CD14-positive monocyte (primary cell): ENCODE results near the gene CYB5RL. TPM values are rescaled to one million over a fixed set of nuclear protein-coding genes. Genes with fewer than 3 reads are reported as not detected.

ENCODE experiments used
- DNase-seq, 3 donors: peaks; one replicate each; pipeline ENCODE4 v3.0.0-alpha.2; 2011 to 2022
- H2AFZ ChIP-seq: 2 replicates; pipeline ENCODE4 v1.6.0; 2012; ENCODE audit warnings: mild to moderate bottlenecking, low read depth, low read length, inconsistent platforms; ENCODE audit not compliant: insufficient read depth, poor library complexity, severe bottlenecking
- H3K27ac ChIP-seq, 2 donors: 1 replicate in 1 of 2; 2 replicates in 1 of 2; pipeline ENCODE4 v1.5.1; 2012 to 2013; ENCODE audit warnings: low read length in 2 of 2, control low read depth in 1 of 2, inconsistent platforms in 1 of 2, low read depth in 1 of 2, mild to moderate bottlenecking in 1 of 2
- H3K27me3 ChIP-seq, 2 donors: one replicate each; pipeline versions ENCODE4 v1.6.0 to v1.6.1; 2011 to 2013; ENCODE audit warnings: low read length in 2 of 2; ENCODE audit not compliant: control insufficient read depth in 2 of 2, insufficient read depth in 2 of 2
- H3K36me3 ChIP-seq, 2 donors: replicated peaks in 1 of 2; 1 replicate in 1 of 2; 2 replicates in 1 of 2; pipeline versions ENCODE4 v1.5.1 to v1.6.1; 2012 to 2013; ENCODE audit warnings: low read length in 2 of 2, control low read depth in 1 of 2, inconsistent platforms in 1 of 2, mild to moderate bottlenecking in 1 of 2; ENCODE audit not compliant: insufficient read depth in 2 of 2, control insufficient read depth in 1 of 2
- H3K4me1 ChIP-seq, 2 donors: 1 replicate in 1 of 2; 2 replicates in 1 of 2; pipeline versions ENCODE4 v1.5.1 to v1.6.1; 2012 to 2013; ENCODE audit warnings: low read length in 2 of 2, control low read depth in 1 of 2, inconsistent platforms in 1 of 2, mild to moderate bottlenecking in 1 of 2, moderate library complexity in 1 of 2; ENCODE audit not compliant: insufficient read depth in 2 of 2, control insufficient read depth in 1 of 2
- H3K4me2 ChIP-seq: replicated peaks from 2 replicates; pipeline ENCODE3; 2012; ENCODE audit warnings: low read length, moderate library complexity, mild to moderate bottlenecking; ENCODE audit not compliant: poor library complexity, severe bottlenecking; ENCODE audit errors: extremely low read depth
- H3K4me3 ChIP-seq, 3 experiments: fragments of 200-600 bp in 1 of 3; sonication (generic) in 1 of 3; replicated peaks in 1 of 3; 1 replicate in 2 of 3; 2 replicates in 1 of 3; pipeline ENCODE4 v1.5.1; 2011 to 2013; ENCODE audit warnings: low read length in 3 of 3, mild to moderate bottlenecking in 3 of 3, control low read depth in 2 of 3, low read depth in 2 of 3, inconsistent platforms in 1 of 3, moderate library complexity in 1 of 3
- H3K79me2 ChIP-seq: 2 replicates; pipeline ENCODE4 v1.6.0; 2012; ENCODE audit warnings: mild to moderate bottlenecking, control low read depth, inconsistent platforms, low read length, moderate library complexity; ENCODE audit not compliant: insufficient read depth
- H3K9ac ChIP-seq: 2 replicates; pipeline ENCODE4 v1.6.0; 2017; ENCODE audit warnings: low read length, mild to moderate bottlenecking; ENCODE audit not compliant: insufficient read depth, poor library complexity, severe bottlenecking
- H3K9me3 ChIP-seq, 2 donors: replicated peaks in 1 of 2; 1 replicate in 1 of 2; 2 replicates in 1 of 2; pipeline versions ENCODE4 v1.5.1 to v1.6.1; 2012 to 2013; ENCODE audit warnings: low read length in 2 of 2, control low read depth in 1 of 2; ENCODE audit not compliant: control insufficient read depth in 1 of 2, insufficient read depth in 1 of 2
- H4K20me1 ChIP-seq: 2 replicates; pipeline ENCODE4 v1.6.0; 2012; ENCODE audit warnings: mild to moderate bottlenecking, low read length, control low read depth, moderate library complexity; ENCODE audit not compliant: insufficient read depth
- H3K27ac Mint-ChIP-seq, 7 donors: one replicate each; pipeline ENCODE4 v1.8.0; 2020; ENCODE audit warnings: mild to moderate bottlenecking in 7 of 7, mixed read lengths in 7 of 7, moderate library complexity in 6 of 7, inconsistent platforms in 2 of 7
- H3K27me3 Mint-ChIP-seq, 3 donors: one replicate each; pipeline ENCODE4 v1.8.0; 2021 to 2022; ENCODE audit warnings: low read depth in 3 of 3, mild to moderate bottlenecking in 3 of 3, mixed read lengths in 3 of 3, moderate library complexity in 3 of 3, inconsistent platforms in 1 of 3
- H3K36me3 Mint-ChIP-seq, 2 donors: one replicate each; pipeline ENCODE4 v1.8.0; 2020; ENCODE audit warnings: mixed read lengths in 2 of 2, inconsistent platforms in 1 of 2, mild to moderate bottlenecking in 1 of 2
- H3K4me1 Mint-ChIP-seq: one replicate; pipeline ENCODE4 v1.8.0; 2020; ENCODE audit warnings: mild to moderate bottlenecking, mixed read lengths
- H3K4me3 Mint-ChIP-seq, 2 donors: one replicate each; pipeline ENCODE4 v1.8.0; 2020; ENCODE audit warnings: mild to moderate bottlenecking in 2 of 2, mixed read lengths in 2 of 2, moderate library complexity in 1 of 2
- H3K9me3 Mint-ChIP-seq, 7 donors: one replicate each; pipeline ENCODE4 v1.8.0; 2020 to 2022; ENCODE audit warnings: mixed read lengths in 7 of 7, mild to moderate bottlenecking in 6 of 7, moderate library complexity in 6 of 7, inconsistent platforms in 2 of 7
- CTCF ChIP-seq: fragments of 200-600 bp; IDR thresholded peaks from one replicate; pipeline ENCODE4 v1.8.0; 2022; ENCODE audit warnings: antibody characterized with exemption, mild to moderate bottlenecking
- WGBS: methylation state at CpG from one replicate; pipeline ENCODE4 v1.1.5; 2013; ENCODE audit warnings: missing lambda C conversion rate; ENCODE audit not compliant: insufficient coverage; 5-methylcytosine and 5-hydroxymethylcytosine counted together
- intact Hi-C, 2 donors: fragments of 100-400 bp; cut with micrococcal nuclease; formaldehyde crosslinking; loops; one replicate each; pipeline versions ENCODE4 v1.15.0 to v1.15.1; 2023
- polyA plus RNA-seq, 3 donors: library from polyadenylated mRNA; depleted of rRNA in 1 of 3; unstranded in 2 of 3; stranded (reverse) in 1 of 3; fragments of 300-500 nt in 2 of 3; fragments of >200 nt in 1 of 3; fragmentation: Illumina TruSeq in 2 of 3; gene quantifications; 1 replicate in 2 of 3; 2 replicates in 1 of 3; pipeline ENCODE4 v1.2.3, GENCODE V29; 2012 to 2021

Gene CYB5RL
- polyA plus RNA-seq, 3 donors: 0.76 to 3.9 (median 1.5) TPM

GRCh38 chr1:54176621-54177327 lies 23.1 kb downstream of the CYB5RL start:
- Histone ChIP-seq H3K9me3 (no peaks in the 10 kb centered on the region), H3K4me1 (no peaks in the 10 kb centered on the region), H3K36me3 (peaks cover 16 to 17% of the 10 kb centered on the region in 2 donors), H3K9ac (no peak overlapping the region), H3K27me3 (no peaks in the 10 kb centered on the region), H3K4me3 (no peak overlapping the region), H3K4me2 (no peak overlapping the region), H3K79me2 (no peaks in the 10 kb centered on the region), H3K27ac (no peak overlapping the region), H4K20me1 (no peaks in the 10 kb centered on the region), H2AFZ (no peak overlapping the region)
- WGBS: 100% methylated on average over 4 of the region's 6 CpGs
- no peak for TF ChIP-seq CTCF
- Mint-ChIP-seq H3K4me1 (peaks cover 5% of the 10 kb centered on the region), H3K4me3 (no peak overlapping the region), H3K27ac (peak overlapping the region in 2 of 7 donors; percentile 28 to 60), H3K27me3 (peaks cover 0 to 2% (median 0%) of the 10 kb centered on the region in 3 donors), H3K9me3 (no peaks in the 10 kb centered on the region), H3K36me3 (peaks cover 14 to 25% of the 10 kb centered on the region in 2 donors)
- intact Hi-C loops: no loop called here
- DNase-seq: no peak

DNA sequence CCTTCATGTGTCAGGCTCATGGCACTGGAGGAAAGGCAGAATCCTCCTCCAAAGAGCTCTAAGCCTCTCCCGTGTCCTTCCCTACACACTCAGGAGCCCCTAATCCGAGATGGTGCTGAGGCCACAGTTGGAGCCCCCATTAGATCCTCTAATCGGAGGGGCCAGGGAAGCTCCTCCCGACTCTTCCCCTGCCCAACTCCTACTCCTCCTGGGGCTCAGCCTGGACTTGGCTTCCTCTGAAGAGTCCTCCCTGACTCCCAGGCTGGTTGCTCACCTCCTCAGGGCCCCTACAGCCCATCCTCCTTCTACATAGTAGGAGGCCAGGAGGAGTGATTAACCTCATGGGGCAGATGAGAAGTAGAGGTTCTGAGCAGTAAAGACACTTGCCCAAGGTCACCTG lies 25.7 kb downstream of the CYB5RL start:
- Mint-ChIP-seq H3K27ac (no peak overlapping the region), H3K36me3 (peaks cover 10 to 20% of the 10 kb centered on the region in 2 donors), H3K27me3 (peaks cover 0 to 1% (median 0%) of the 10 kb centered on the region in 3 donors), H3K4me1 (peaks cover 4% of the 10 kb centered on the region), H3K9me3 (no peaks in the 10 kb centered on the region), H3K4me3 (no peak overlapping the region)
- H3K4me3 ChIP-seq: no peak overlapping the region
- H3K4me2 ChIP-seq: no peak overlapping the region
- no peaks in the 10 kb centered on the region for H4K20me1 ChIP-seq
- H3K4me1 ChIP-seq: no peaks in the 10 kb centered on the region
- no peak overlapping the region for H2AFZ ChIP-seq
- H3K27ac ChIP-seq: no peak overlapping the region
- no peaks in the 10 kb centered on the region for H3K9me3 ChIP-seq
- intact Hi-C loops: no loop called here
- H3K9ac ChIP-seq: no peak overlapping the region
- H3K36me3 ChIP-seq: peaks cover 15 to 17% of the 10 kb centered on the region in 2 donors
- WGBS: 83% methylated on average over 3 of the region's 4 CpGs
- no peak for TF ChIP-seq CTCF
- no peak for DNase-seq
- H3K79me2 ChIP-seq: no peaks in the 10 kb centered on the region
- no peaks in the 10 kb centered on the region for H3K27me3 ChIP-seq
